HK-2 (cell line): Measurements from ENCODE around the gene SLC41A3.
"Not testable (repeated sequence)": the region's sequence is repeated elsewhere in the genome, so short reads cannot be mapped to it uniquely, and the experiment has no call there.

Experiments used
- DNase-seq: peaks from one replicate; pipeline ENCODE4 v3.0.0-alpha.2; 2018; ENCODE audit not compliant: unreplicated experiment

The SLC41A3 gene

DNA sequence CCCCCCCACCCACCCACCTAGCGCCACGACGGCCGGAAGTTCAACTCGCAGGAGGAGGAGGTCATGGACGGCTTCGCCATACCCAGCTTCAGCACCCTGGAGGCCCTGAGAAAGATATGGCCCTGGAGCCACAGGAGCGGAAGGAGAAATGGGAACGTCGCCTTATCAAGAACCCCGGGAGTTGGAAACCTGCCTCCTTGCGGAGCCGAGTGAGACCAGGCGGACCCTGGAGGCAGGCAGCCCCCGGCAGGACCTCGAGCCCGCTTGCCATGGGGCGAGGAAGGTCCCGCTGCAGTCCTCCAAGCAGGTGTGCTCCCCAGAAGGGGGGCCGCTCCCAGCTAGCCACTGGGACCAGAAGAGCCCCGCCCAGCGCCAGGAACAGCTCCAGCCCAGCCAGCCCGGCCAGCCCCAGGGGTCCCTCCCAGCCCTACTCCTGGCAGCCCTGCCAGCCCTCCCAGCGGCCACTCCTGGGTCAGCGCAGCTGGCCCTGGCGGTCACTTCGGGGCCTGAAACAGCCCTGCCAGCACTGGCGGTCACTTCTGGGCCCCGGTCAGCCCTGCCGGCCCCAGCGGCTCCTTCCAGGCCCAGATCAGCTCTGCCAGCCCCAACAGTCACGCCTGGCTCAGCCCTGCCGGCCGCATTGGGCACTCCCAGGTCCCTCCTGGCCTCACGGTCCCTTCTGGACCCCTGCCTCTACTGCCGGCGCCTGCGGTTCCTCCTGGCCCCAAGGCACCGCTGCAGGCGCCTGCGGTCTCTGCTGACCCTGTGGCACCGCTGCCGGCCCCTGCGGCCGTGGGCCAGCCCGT, 125.2 kb downstream of the SLC41A3 start:
- DNase-seq, result no peak

DNA sequence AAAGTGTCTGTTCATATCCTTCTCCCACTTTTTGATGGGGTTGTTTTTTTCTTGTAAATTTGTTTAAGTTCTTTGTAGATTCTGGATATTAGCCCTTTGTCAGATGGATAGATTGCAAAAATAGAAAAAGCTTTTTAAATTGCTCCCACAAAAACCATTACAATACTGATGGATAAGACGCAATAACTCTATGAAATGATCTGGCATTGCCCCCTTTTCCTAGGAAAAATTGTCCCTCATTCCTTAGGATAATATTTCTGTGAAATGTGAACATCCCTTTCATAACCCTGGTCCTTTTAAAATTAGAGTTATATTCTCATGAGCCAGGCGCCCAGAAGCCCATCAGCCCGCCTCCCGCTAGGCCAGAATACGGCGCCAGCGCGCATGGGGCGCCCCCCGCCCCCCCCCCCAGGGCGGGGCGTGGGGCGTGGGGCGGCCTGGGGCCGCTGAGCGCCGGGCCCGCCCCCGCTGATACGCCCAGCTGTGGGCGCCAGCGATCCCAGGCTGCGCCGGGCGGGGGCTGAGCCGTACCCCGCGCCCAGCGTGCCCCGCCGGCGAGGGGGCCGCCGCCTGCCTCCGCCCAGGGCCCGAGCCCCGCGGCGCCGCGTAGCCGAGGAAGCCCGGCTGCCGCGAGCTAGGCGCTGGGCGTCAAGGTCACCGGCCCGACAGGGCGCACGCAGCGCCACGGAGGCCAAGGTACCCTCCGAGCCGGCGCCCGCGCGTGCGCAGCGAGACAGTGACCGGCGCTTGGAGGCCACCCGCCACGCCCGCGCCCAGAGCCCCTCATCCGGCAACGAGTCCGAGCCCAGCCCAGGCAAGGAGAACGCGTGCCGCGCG, 126.0 kb downstream of the SLC41A3 start:
- DNase-seq, result no peak

DNA sequence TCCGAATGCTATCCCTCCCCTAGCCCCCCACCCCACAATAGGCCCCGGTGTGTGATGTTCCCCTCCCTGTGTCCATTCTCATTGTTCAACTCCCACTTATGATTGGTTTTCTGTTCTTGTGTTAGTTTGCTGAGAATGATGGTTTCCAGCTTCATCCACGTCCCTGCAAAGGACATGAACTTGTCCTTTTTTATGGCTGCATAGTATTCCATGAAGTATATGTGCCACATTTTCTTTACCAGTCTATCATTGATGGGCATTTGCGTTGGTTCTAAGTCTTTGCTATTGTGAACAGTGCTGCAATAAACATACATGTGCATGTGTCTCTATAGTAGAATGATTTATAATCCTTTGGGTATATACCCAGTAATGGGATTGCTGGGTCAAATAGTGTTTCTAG, 126.9 kb downstream of the SLC41A3 start:
- not testable (repeated sequence) for DNase-seq
